DND-41 (cell line): Measurements from ENCODE around the gene NAPA.

ENCODE experiments used
- ATAC-seq: fragments of 200-7000 bp; cut with Tn5 transposase; 3 replicates; pipeline ENCODE4 v1.9.1; 2021; ENCODE audit warnings: low read depth; ENCODE audit not compliant: insufficient read depth
- DNase-seq: peaks from one replicate; pipeline ENCODE4 v3.0.0-alpha.2; 2020
- H2AFZ ChIP-seq: 2 replicates; pipeline ENCODE4 v1.6.0; 2012; ENCODE audit warnings: low read depth, low read length
- H3K27ac ChIP-seq: 2 replicates; pipeline ENCODE4 v1.5.1; 2012; ENCODE audit warnings: low read length, inconsistent platforms
- H3K27me3 ChIP-seq: fragments of 200-600 bp; sonication (generic); 2 replicates; pipeline ENCODE4 v1.6.0; 2012; ENCODE audit warnings: low read length, mild to moderate bottlenecking, inconsistent platforms; ENCODE audit not compliant: insufficient read depth, poor library complexity
- H3K36me3 ChIP-seq: 2 replicates; pipeline ENCODE4 v1.5.1; 2012; ENCODE audit warnings: low read length, inconsistent platforms; ENCODE audit not compliant: insufficient read depth
- H3K4me1 ChIP-seq: 2 replicates; pipeline ENCODE4 v1.5.1; 2012; ENCODE audit warnings: mild to moderate bottlenecking, low read length; ENCODE audit not compliant: insufficient read depth
- H3K4me2 ChIP-seq: 2 replicates; pipeline ENCODE4 v1.6.0; 2012; ENCODE audit warnings: mild to moderate bottlenecking, moderate library complexity, low read length, inconsistent platforms; ENCODE audit not compliant: insufficient read depth
- H3K4me3 ChIP-seq, 2 experiments: fragments of 200-600 bp in 1 of 2; shearing (Covaris generic) in 1 of 2; 2 replicates each; pipeline ENCODE4 v1.5.1; 2012 to 2016; ENCODE audit warnings: inconsistent platforms in 2 of 2, low read length in 2 of 2, mild to moderate bottlenecking in 2 of 2, low read depth in 1 of 2, moderate library complexity in 1 of 2
- H3K79me2 ChIP-seq: 2 replicates; pipeline ENCODE4 v1.6.0; 2012; ENCODE audit warnings: low read length, inconsistent platforms; ENCODE audit not compliant: insufficient read depth
- H3K9ac ChIP-seq: 2 replicates; pipeline ENCODE4 v1.6.0; 2012; ENCODE audit warnings: low read depth, mild to moderate bottlenecking, inconsistent platforms, low read length, moderate library complexity
- H3K9me3 ChIP-seq: 2 replicates; pipeline ENCODE4 v1.5.1; 2012; ENCODE audit warnings: low read length, moderate library complexity, mild to moderate bottlenecking, inconsistent platforms; ENCODE audit not compliant: insufficient read depth, severe bottlenecking
- H4K20me1 ChIP-seq: 2 replicates; pipeline ENCODE4 v1.6.0; 2012; ENCODE audit warnings: low read length; ENCODE audit not compliant: insufficient read depth
- CTCF ChIP-seq: IDR thresholded peaks from 2 replicates; pipeline ENCODE4 v1.5.1; 2012; ENCODE audit warnings: borderline replicate concordance, low read length, moderate library complexity, mild to moderate bottlenecking; ENCODE audit not compliant: poor library complexity, severe bottlenecking; ENCODE audit errors: extremely low read depth
- EZH2 ChIP-seq: IDR thresholded peaks from 3 replicates; pipeline ENCODE4 v1.6.1; 2012; ENCODE audit warnings: borderline replicate concordance, low read depth, mild to moderate bottlenecking, moderate library complexity, low read length, inconsistent platforms; ENCODE audit not compliant: severe bottlenecking

The NAPA gene

GRCh38 chr19:47514869-47515588 lies at the start of gene NAPA:
Gene NAPA, minus strand, starts transcription at chr19:47515063. Its CDS starts 123 bp downstream, at chr19:47514940.
- Histone ChIP-seq H3K27me3 (peaks cover under 1% of the 10 kb centered on the region), H2AFZ (peak within 1 kb of the TSS; percentile 82), H3K36me3 (no peaks in the 10 kb centered on the region; the same call in 1 of the 2 replicates), H3K79me2 (peaks cover 48% of the 10 kb centered on the region), H4K20me1 (peaks cover 53% of the 10 kb centered on the region), H3K4me2 (peak within 1 kb of the TSS; percentile 85), H3K4me1 (peaks cover 63% of the 10 kb centered on the region), H3K9me3 (no peaks in the 10 kb centered on the region), H3K4me3 (peak within 1 kb of the TSS; percentile 56 to 90), H3K27ac (peak within 1 kb of the TSS; percentile 82), H3K9ac (peak within 1 kb of the TSS; percentile 71)
- DNase-seq (peak; percentile 100), ATAC-seq (peak; percentile 88)
- TF ChIP-seq EZH2, result no peak
- TF ChIP-seq CTCF, result no peak

GRCh38 chr19:47564081-47564480 lies 49.2 kb upstream of the NAPA start:
- no peaks in the 10 kb centered on the region for H3K27me3 ChIP-seq
- no peak overlapping the region for H2AFZ ChIP-seq
- DNase-seq, result no peak
- no peak overlapping the region for H3K9ac ChIP-seq
- no peaks in the 10 kb centered on the region for H3K36me3 ChIP-seq
- no peaks in the 10 kb centered on the region for H3K9me3 ChIP-seq
- TF ChIP-seq EZH2 (no peak), CTCF (no peak)
- no peak for ATAC-seq
- no peaks in the 10 kb centered on the region for H3K4me1 ChIP-seq
- H4K20me1 ChIP-seq, result no peaks in the 10 kb centered on the region
- H3K79me2 ChIP-seq, result no peaks in the 10 kb centered on the region
- H3K27ac ChIP-seq, result no peak overlapping the region
- H3K4me2 ChIP-seq, result no peak overlapping the region
- no peak overlapping the region for H3K4me3 ChIP-seq

GRCh38 chr19:47561440-47562057 lies 46.7 kb upstream of the NAPA start:
- Histone ChIP-seq H3K9ac (no peak overlapping the region), H3K27me3 (no peaks in the 10 kb centered on the region), H3K79me2 (no peaks in the 10 kb centered on the region), H3K4me3 (no peak overlapping the region), H4K20me1 (no peaks in the 10 kb centered on the region), H3K27ac (no peak overlapping the region), H3K4me2 (no peak overlapping the region), H3K9me3 (no peaks in the 10 kb centered on the region), H3K4me1 (no peaks in the 10 kb centered on the region), H3K36me3 (no peaks in the 10 kb centered on the region), H2AFZ (no peak overlapping the region)
- TF ChIP-seq CTCF (no peak), EZH2 (no peak)
- DNase-seq (no peak), ATAC-seq (no peak)
